ENCODE data around the gene GATAD2A.

GRCh38 chr19:19368087-19368486, 37.4 kb upstream of the GATAD2A start:
- TF ChIP-seq CTCF (IDR thresholded peaks at IDR 0.05) = no peak
- no peak for TF ChIP-seq POLR2A (IDR thresholded peaks at IDR 0.05)
- no peak for TF ChIP-seq POLR2AphosphoS5 (IDR thresholded peaks at IDR 0.05)

Data from sigmoid colon (tissue), 4 donors.